Measurements from ENCODE around the gene ACBD6.

ACBD6 gene

GRCh38 chr1:180376800-180377199, 125.6 kb downstream of the ACBD6 start:
- CTCF ChIA-PET, result no interaction called here
- peaks cover 27% of the 10 kb centered on the region for H3K9me3 Mint-ChIP-seq
- H3K27ac Mint-ChIP-seq, result no peak overlapping the region
- peaks cover 25% of the 10 kb centered on the region for H3K36me3 Mint-ChIP-seq
- no peaks in the 10 kb centered on the region for H3K4me1 Mint-ChIP-seq
- no peak for DNase-seq
- H3K27me3 Mint-ChIP-seq, result no peaks in the 10 kb centered on the region
- no peak overlapping the region for H3K4me3 Mint-ChIP-seq

GRCh38 chr1:180376253-180376652, 126.1 kb downstream of the ACBD6 start:
- no peaks in the 10 kb centered on the region for H3K27me3 Mint-ChIP-seq
- no peak overlapping the region for H3K4me3 Mint-ChIP-seq
- CTCF ChIA-PET, result no interaction called here
- no peak overlapping the region for H3K27ac Mint-ChIP-seq
- H3K9me3 Mint-ChIP-seq, result peaks cover 26% of the 10 kb centered on the region
- no peak for DNase-seq
- H3K36me3 Mint-ChIP-seq, result peaks cover 24% of the 10 kb centered on the region
- H3K4me1 Mint-ChIP-seq, result no peaks in the 10 kb centered on the region

- H3K36me3 Mint-ChIP-seq, result peaks cover 3% of the 10 kb centered on the region
- H3K9me3 Mint-ChIP-seq, result no peaks in the 10 kb centered on the region
- CTCF ChIA-PET, result no interaction called here
- H3K4me1 Mint-ChIP-seq, result no peaks in the 10 kb centered on the region
- no peak overlapping the region for H3K27ac Mint-ChIP-seq
- H3K27me3 Mint-ChIP-seq, result no peaks in the 10 kb centered on the region
- H3K4me3 Mint-ChIP-seq, result no peak overlapping the region
- DNase-seq, result no peak
Measured at GRCh38 chr1:180372728-180373127, 129.6 kb downstream of the ACBD6 start.

DNA sequence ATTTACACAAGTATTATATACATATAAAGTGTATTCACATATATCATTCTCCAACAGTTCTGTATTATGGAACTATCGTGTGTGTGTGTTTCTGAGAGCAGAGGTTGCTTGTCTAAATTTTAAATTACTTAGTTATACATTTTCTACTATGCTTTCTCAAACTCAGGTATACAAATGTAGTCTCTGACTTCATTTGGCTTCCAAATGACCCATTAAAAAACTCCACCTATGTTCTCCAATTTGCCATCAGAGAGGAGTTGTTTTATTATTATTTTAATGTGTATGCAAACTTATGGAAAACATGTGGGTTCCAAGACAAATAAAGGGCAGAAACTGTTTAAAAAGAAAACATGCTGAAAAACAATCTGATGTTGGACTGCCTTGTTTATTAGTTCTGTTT, 131.8 kb downstream of the ACBD6 start:
- Mint-ChIP-seq H3K4me1 (no peaks in the 10 kb centered on the region), H3K27ac (no peak overlapping the region), H3K9me3 (no peaks in the 10 kb centered on the region), H3K4me3 (no peak overlapping the region), H3K36me3 (no peaks in the 10 kb centered on the region), H3K27me3 (no peaks in the 10 kb centered on the region)
- CTCF ChIA-PET, result no interaction called here
- DNase-seq, result no peak

GRCh38 chr1:180370188-180370587, 132.2 kb downstream of the ACBD6 start:
- Mint-ChIP-seq H3K4me1 (no peaks in the 10 kb centered on the region), H3K4me3 (no peak overlapping the region), H3K9me3 (no peaks in the 10 kb centered on the region), H3K27ac (no peak overlapping the region), H3K27me3 (no peaks in the 10 kb centered on the region), H3K36me3 (no peaks in the 10 kb centered on the region)
- CTCF ChIA-PET, result no interaction called here
- no peak for DNase-seq

GRCh38 chr1:180369061-180369460, 133.3 kb downstream of the ACBD6 start:
- no peak for DNase-seq
- no peak overlapping the region for H3K27ac Mint-ChIP-seq
- CTCF ChIA-PET, result no interaction called here
- no peaks in the 10 kb centered on the region for H3K4me1 Mint-ChIP-seq
- H3K36me3 Mint-ChIP-seq, result no peaks in the 10 kb centered on the region
- no peak overlapping the region for H3K4me3 Mint-ChIP-seq
- no peaks in the 10 kb centered on the region for H3K9me3 Mint-ChIP-seq
- H3K27me3 Mint-ChIP-seq, result no peaks in the 10 kb centered on the region

DNA sequence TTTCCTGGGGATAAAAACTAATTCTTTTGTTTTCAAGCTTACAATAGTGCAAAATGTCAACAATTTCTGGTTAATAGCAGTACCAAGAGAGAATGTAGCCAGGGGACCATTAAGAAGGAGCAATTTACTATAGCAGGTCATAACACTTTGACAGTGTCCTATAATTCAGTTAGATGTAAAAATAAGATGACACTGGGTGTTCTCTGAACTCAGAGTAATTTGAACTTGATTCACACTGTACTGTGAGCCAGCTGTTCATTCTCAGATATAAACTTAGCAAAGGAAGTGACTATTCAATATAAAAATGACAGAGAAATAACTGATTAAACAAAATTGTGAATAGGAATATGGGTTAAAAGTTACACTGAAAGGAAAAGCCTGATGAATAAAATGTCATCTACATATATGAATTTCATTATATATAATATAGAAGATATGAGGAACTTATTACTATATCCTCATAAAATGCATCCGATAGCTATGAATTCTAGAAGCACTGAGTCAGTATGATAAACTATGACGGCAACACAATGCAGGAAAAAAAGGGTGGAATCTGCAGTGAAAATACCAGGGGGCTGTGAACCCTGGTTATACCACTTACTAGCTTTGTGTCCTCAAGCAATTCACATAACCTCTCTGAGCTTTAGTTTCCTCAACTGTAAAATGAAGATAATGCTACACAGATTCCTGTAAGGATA, 135.9 kb downstream of the ACBD6 start:
- DNase-seq, result no peak
- Mint-ChIP-seq H3K27ac (no peak overlapping the region), H3K4me1 (no peaks in the 10 kb centered on the region), H3K27me3 (no peaks in the 10 kb centered on the region), H3K9me3 (no peaks in the 10 kb centered on the region), H3K36me3 (no peaks in the 10 kb centered on the region), H3K4me3 (no peak overlapping the region)
- CTCF ChIA-PET, result interaction anchor here (1.1 to 1.5 kb wide), 2 partner anchors 48 to 50 kb away, joined by 3 to 5 read pairs; no protein-coding TSS in a partner anchor

DNA sequence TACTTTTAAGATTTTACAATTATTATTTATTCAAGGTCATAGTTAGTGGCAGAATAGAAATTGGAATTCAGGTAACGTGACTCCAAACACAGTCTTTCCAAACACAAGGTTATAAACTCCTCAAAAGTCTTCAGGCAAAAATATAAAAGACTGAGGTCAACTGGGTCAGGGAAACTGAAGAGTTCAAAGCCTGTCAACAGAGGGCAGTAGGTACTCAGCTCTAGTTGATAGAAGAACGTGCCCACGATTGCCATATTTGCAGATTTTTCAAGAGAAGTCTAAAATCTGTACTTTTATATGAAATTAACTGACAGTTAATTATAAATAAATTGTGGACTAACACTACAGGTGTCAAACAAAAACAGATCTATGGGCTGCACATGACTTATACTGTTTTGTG, 137.3 kb downstream of the ACBD6 start:
- H3K9me3 Mint-ChIP-seq, result no peaks in the 10 kb centered on the region
- H3K27me3 Mint-ChIP-seq, result no peaks in the 10 kb centered on the region
- no peak overlapping the region for H3K4me3 Mint-ChIP-seq
- H3K27ac Mint-ChIP-seq, result no peak overlapping the region
- CTCF ChIA-PET, result interaction anchor here (1.5 kb wide), 1 partner anchor 51 kb away, joined by 5 read pairs; no protein-coding TSS in a partner anchor
- no peaks in the 10 kb centered on the region for H3K4me1 Mint-ChIP-seq
- DNase-seq, result no peak
- no peaks in the 10 kb centered on the region for H3K36me3 Mint-ChIP-seq

GRCh38 chr1:180363246-180363995, 139.0 kb downstream of the ACBD6 start:
- Mint-ChIP-seq H3K27me3 (no peaks in the 10 kb centered on the region), H3K4me1 (no peaks in the 10 kb centered on the region), H3K36me3 (no peaks in the 10 kb centered on the region), H3K9me3 (no peaks in the 10 kb centered on the region), H3K4me3 (no peak overlapping the region), H3K27ac (no peak overlapping the region)
- CTCF ChIA-PET, result interaction anchor here (0.9 to 1.0 kb wide), 2 partner anchors 38 to 53 kb away, joined by 3 read pairs; no protein-coding TSS in a partner anchor
- no peak for DNase-seq

DNA sequence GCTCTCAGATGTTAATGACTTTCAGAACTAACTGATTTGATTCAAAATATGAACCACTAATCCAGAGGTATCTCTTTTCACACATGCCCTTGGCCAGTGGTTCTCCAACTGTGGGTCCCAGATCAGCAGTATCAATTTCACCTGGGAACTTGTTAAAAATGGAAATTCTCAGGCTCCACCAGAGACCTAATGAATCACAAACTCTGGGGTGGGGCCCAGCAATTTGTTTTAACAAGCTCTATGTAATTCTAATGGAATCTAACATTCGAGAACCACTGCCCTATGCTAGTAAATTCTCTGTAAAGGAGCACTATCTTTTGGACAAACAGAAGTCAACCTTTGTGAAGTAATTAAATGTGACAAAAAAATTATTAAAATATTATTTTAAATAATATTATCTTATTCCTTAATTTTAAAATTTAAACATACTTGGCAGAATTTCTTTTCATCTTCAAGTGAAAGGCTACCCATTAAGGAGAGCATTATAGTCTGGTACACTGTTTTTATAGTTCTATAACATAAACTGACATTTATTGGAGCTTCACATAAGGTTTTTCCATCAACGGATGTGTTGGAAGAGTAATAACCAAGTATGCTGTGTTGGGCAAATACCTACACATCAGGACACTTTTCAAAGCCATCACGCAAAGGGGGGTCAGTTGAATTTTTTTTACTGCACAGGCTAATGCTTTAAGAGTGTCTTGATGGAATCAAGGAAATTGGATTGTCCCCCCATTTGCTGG, 141.9 kb downstream of the ACBD6 start:
- CTCF ChIA-PET, result no interaction called here
- Mint-ChIP-seq H3K27ac (no peak overlapping the region), H3K9me3 (no peaks in the 10 kb centered on the region), H3K27me3 (no peaks in the 10 kb centered on the region), H3K4me3 (no peak overlapping the region), H3K36me3 (no peaks in the 10 kb centered on the region), H3K4me1 (no peaks in the 10 kb centered on the region)
- no peak for DNase-seq

GRCh38 chr1:180358649-180359048, 143.7 kb downstream of the ACBD6 start:
- no peaks in the 10 kb centered on the region for H3K4me1 Mint-ChIP-seq
- H3K27ac Mint-ChIP-seq, result no peak overlapping the region
- DNase-seq, result no peak
- CTCF ChIA-PET, result no interaction called here
- no peaks in the 10 kb centered on the region for H3K9me3 Mint-ChIP-seq
- H3K36me3 Mint-ChIP-seq, result no peaks in the 10 kb centered on the region
- no peak overlapping the region for H3K4me3 Mint-ChIP-seq
- no peaks in the 10 kb centered on the region for H3K27me3 Mint-ChIP-seq

- Mint-ChIP-seq H3K27ac (no peak overlapping the region), H3K36me3 (no peaks in the 10 kb centered on the region), H3K27me3 (no peaks in the 10 kb centered on the region), H3K4me1 (no peaks in the 10 kb centered on the region), H3K4me3 (no peak overlapping the region), H3K9me3 (no peaks in the 10 kb centered on the region)
- DNase-seq, result no peak
- CTCF ChIA-PET, result interaction anchor here (1.1 kb wide), 1 partner anchor 44 kb away, joined by 3 read pairs; no protein-coding TSS in a partner anchor
Measured at GRCh38 chr1:180353945-180354344, 148.4 kb downstream of the ACBD6 start.

DNA sequence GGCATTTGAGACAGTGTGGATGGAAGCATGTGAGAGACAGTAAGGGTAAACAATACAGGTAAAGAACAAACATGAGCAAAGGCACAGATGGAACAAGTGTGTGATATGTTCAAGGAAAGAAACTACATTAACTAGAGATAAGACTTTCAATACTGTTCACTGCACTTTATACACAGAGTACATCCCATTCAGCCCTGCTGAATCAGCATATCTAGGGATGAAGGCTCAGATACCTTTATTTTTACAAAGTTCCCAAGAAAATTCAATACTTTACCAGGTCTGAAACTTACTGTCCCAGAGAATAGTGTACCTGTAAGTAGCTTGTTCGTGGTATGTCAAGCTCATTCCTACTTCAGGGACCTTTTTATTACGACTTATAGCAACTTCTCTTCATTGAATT, 149.8 kb downstream of the ACBD6 start:
- DNase-seq, result no peak
- no peaks in the 10 kb centered on the region for H3K4me1 Mint-ChIP-seq
- CTCF ChIA-PET, result no interaction called here
- H3K27me3 Mint-ChIP-seq, result no peaks in the 10 kb centered on the region
- no peaks in the 10 kb centered on the region for H3K9me3 Mint-ChIP-seq
- H3K36me3 Mint-ChIP-seq, result no peaks in the 10 kb centered on the region
- no peak overlapping the region for H3K4me3 Mint-ChIP-seq
- H3K27ac Mint-ChIP-seq, result no peak overlapping the region

GRCh38 chr1:180352021-180352420, 150.4 kb downstream of the ACBD6 start:
- H3K27me3 Mint-ChIP-seq, result no peaks in the 10 kb centered on the region
- H3K4me1 Mint-ChIP-seq, result no peaks in the 10 kb centered on the region
- no peak overlapping the region for H3K4me3 Mint-ChIP-seq
- H3K36me3 Mint-ChIP-seq, result no peaks in the 10 kb centered on the region
- CTCF ChIA-PET, result no interaction called here
- no peaks in the 10 kb centered on the region for H3K9me3 Mint-ChIP-seq
- H3K27ac Mint-ChIP-seq, result no peak overlapping the region
- no peak for DNase-seq

Data from activated naive CD4-positive, alpha-beta T cell treated with anti-CD3 and anti-CD28 coated beads, Interleukin-2, amount 10 ng/mL, durations not matched to agents 7 days and 5 days (primary cell).